Stimulated activated CD8-positive, alpha-beta memory T cell treated with anti-CD3 and anti-CD28 coated beads, Interleukin-15, amount 100 ng/mL, for 48 hours (primary cell): ENCODE measurements around the gene FMNL3.

ENCODE experiments used
- DNase-seq, 2 donors: peaks; one replicate each; pipeline ENCODE4 v3.0.0-alpha.2; 2020; ENCODE audit warnings: low read depth in 2 of 2

FMNL3 gene

GRCh38 chr12:49652921-49653520 lies 54.2 kb downstream of the FMNL3 start:
- no peak for DNase-seq

GRCh38 chr12:49651855-49652254 lies 55.4 kb downstream of the FMNL3 start:
- DNase-seq = no peak

GRCh38 chr12:49649892-49650291 lies 57.3 kb downstream of the FMNL3 start:
- no peak for DNase-seq

- DNase-seq = no peak
These were observed 57.8 kb downstream of the FMNL3 start for GRCh38 chr12:49649445-49649844.

GRCh38 chr12:49648712-49649003 lies 58.5 kb downstream of the FMNL3 start:
- no peak for DNase-seq

GRCh38 chr12:49647827-49648711 lies 59.1 kb downstream of the FMNL3 start:
- no peak for DNase-seq

GRCh38 chr12:49646871-49647654 lies 60.1 kb downstream of the FMNL3 start:
- no peak for DNase-seq

GRCh38 chr12:49646331-49646830 lies 60.8 kb downstream of the FMNL3 start:
- no peak for DNase-seq

- DNase-seq = no peak
These were observed 61.8 kb downstream of the FMNL3 start for GRCh38 chr12:49645146-49646039.

GRCh38 chr12:49644620-49644994 lies 62.6 kb downstream of the FMNL3 start:
- peak; percentile 58 to 67 for DNase-seq

GRCh38 chr12:49643961-49644619 lies 63.1 kb downstream of the FMNL3 start:
- no peak for DNase-seq

- no peak for DNase-seq
These were observed 64.1 kb downstream of the FMNL3 start for GRCh38 chr12:49643135-49643534.

GRCh38 chr12:49642370-49642802 lies 64.8 kb downstream of the FMNL3 start:
- no peak for DNase-seq

GRCh38 chr12:49641748-49642369 lies 65.3 kb downstream of the FMNL3 start:
- no peak for DNase-seq

GRCh38 chr12:49636979-49637755 lies 70.0 kb downstream of the FMNL3 start:
- peak; percentile 26 to 34 for DNase-seq

GRCh38 chr12:49636574-49636973 lies 70.6 kb downstream of the FMNL3 start:
- no peak for DNase-seq

- DNase-seq = no peak
These were observed 71.5 kb downstream of the FMNL3 start for GRCh38 chr12:49635656-49636055.

- DNase-seq = no peak
These were observed 72.2 kb downstream of the FMNL3 start for GRCh38 chr12:49635036-49635435.

GRCh38 chr12:49633703-49634345 lies 73.4 kb downstream of the FMNL3 start:
- DNase-seq = no peak
